PC-9 (cell line): Measurements from ENCODE around the gene TBC1D22A. TPM values are rescaled to one million over a fixed set of nuclear protein-coding genes. Genes with fewer than 3 reads are reported as not detected.

Experiments used
- BruUV-seq: library from RNA; stranded (reverse); fragments of 400-500 nt; replicated peaks from 2 replicates; lab custom pipeline; 2021; lab: Mats Ljungman, UMichigan
- CTCF ChIA-PET: fragments of 300-600 bp; sonication (Branson Sonifier 250); formaldehyde crosslinking; loops from one replicate; lab custom pipeline; 2022; ENCODE audit warnings: antibody characterized with exemption; lab: Charles Lee
- POLR2A ChIA-PET: fragments of 300-600 bp; sonication (Branson Sonifier 250); formaldehyde crosslinking; loops from one replicate; lab custom pipeline; 2022; ENCODE audit warnings: antibody characterized with exemption; ENCODE audit not compliant: unreplicated experiment; lab: Charles Lee
- DNase-seq, 2 experiments: peaks; one replicate each; pipeline versions ENCODE4 v3.0.0 to v3.0.0-alpha.2; 2015 to 2022; ENCODE audit warnings: mixed read lengths in 1 of 2
- H2AFZ ChIP-seq: fragments of 200-600 bp; sonication (generic); 2 replicates; pipeline ENCODE4 v1.8.1; 2017; ENCODE audit warnings: antibody characterized with exemption
- H3F3A ChIP-seq: fragments of 200-600 bp; sonication (generic); 2 replicates; pipeline ENCODE4 v1.8.1; 2017; ENCODE audit warnings: antibody characterized with exemption, mild to moderate bottlenecking, low read depth; ENCODE audit not compliant: insufficient read depth
- H3K27ac ChIP-seq: fragments of 200-600 bp; sonication (generic); 2 replicates; pipeline ENCODE4 v1.6.1; 2016; ENCODE audit warnings: mixed run types
- H3K27me3 ChIP-seq: fragments of 200-600 bp; sonication (generic); 2 replicates; pipeline ENCODE4 v1.6.1; 2016; ENCODE audit warnings: low read depth, mixed run types; ENCODE audit not compliant: insufficient read depth
- H3K36me3 ChIP-seq: fragments of 200-600 bp; sonication (generic); 2 replicates; pipeline ENCODE4 v1.6.1; 2016; ENCODE audit warnings: low read depth, mixed run types
- H3K4me1 ChIP-seq: fragments of 200-600 bp; sonication (generic); replicated peaks from 2 replicates; pipeline ENCODE4 v1.6.1; 2016; ENCODE audit warnings: mixed run types; ENCODE audit not compliant: insufficient read depth
- H3K4me2 ChIP-seq: fragments of 200-600 bp; sonication (generic); 2 replicates; pipeline ENCODE4 v1.6.1; 2017; ENCODE audit warnings: mixed run types
- H3K4me3 ChIP-seq: fragments of 200-600 bp; sonication (generic); 2 replicates; pipeline ENCODE4 v1.6.1; 2016; ENCODE audit warnings: mixed run types
- H3K79me2 ChIP-seq: fragments of 200-600 bp; sonication (generic); 2 replicates; pipeline ENCODE4 v1.6.1; 2017; ENCODE audit warnings: low read depth, mixed run types
- H3K9me2 ChIP-seq: fragments of 200-600 bp; sonication (generic); 2 replicates; pipeline ENCODE4 v1.8.1; 2017; ENCODE audit warnings: mild to moderate bottlenecking; ENCODE audit not compliant: insufficient read depth
- H3K9me3 ChIP-seq: fragments of 200-600 bp; sonication (generic); 2 replicates; pipeline ENCODE4 v1.8.1; 2016; ENCODE audit warnings: low read depth; ENCODE audit not compliant: insufficient read depth
- H4K20me1 ChIP-seq: fragments of 200-600 bp; sonication (generic); 2 replicates; pipeline ENCODE4 v1.8.1; 2017; ENCODE audit not compliant: insufficient read depth
- EZH2 ChIP-seq: fragments of 200-600 bp; sonication (generic); IDR thresholded peaks from 2 replicates; pipeline ENCODE4 v1.8.0; 2017; ENCODE audit warnings: antibody characterized with exemption, low read depth
- intact Hi-C: fragments of 100-400 bp; cut with micrococcal nuclease; formaldehyde crosslinking; loops from one replicate; pipeline ENCODE4 v1.10.0; 2022; ENCODE audit not compliant: unreplicated experiment
- total RNA-seq: library from RNA; stranded (reverse); gene quantifications from 2 replicates; pipeline ENCODE4 v1.2.3, GENCODE V29; 2021
- TF ChIP-seq, protein P1 (sequence below): fragments of 200-600 bp; sonication (generic); conservative IDR thresholded peaks from 2 replicates; pipeline ENCODE4 v1.6.1; 2017; ENCODE audit warnings: mixed run types, antibody characterized with exemption, mild to moderate bottlenecking, moderate library complexity

The TBC1D22A gene
- total RNA-seq, 1 experiment from 2014 or later, result 40.3 TPM

DNA sequence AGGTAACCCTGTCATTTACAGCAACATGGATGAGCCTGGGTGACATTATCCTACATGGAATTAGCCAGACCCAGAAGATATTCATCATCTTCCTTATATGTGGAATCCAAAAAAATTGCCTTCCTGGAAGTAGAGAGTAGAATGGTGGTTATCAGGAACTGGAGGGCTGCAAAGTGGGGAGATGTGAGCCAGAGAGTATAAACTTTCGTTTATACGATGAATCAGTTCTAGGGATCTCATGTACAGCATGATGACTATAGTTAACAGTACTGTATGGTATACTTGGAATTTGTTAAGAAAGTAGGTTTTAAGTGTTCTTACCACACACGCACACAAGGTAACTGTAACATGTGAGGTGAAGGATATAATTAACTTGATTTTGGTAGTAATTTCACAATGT is 79.1 kb downstream of the TBC1D22A start:
- Histone ChIP-seq H3K79me2 (no peaks in the 10 kb centered on the region; the same call in 1 of the 2 replicates), H3K9me2 (no peaks in the 10 kb centered on the region), H3K4me3 (no peak overlapping the region), H3K27ac (no peak overlapping the region), H3F3A (no peaks in the 10 kb centered on the region), H3K36me3 (no peaks in the 10 kb centered on the region), H2AFZ (no peak overlapping the region), H3K27me3 (no peaks in the 10 kb centered on the region), H3K4me2 (no peak overlapping the region), H4K20me1 (peaks cover 25% of the 10 kb centered on the region), H3K9me3 (no peaks in the 10 kb centered on the region), H3K4me1 (no peaks in the 10 kb centered on the region)
- BruUV-seq, result no TSS peak
- ChIA-PET CTCF (no interaction called here), POLR2A (no interaction called here)
- intact Hi-C loops, result no loop called here
- TF ChIP-seq, protein P1, sequence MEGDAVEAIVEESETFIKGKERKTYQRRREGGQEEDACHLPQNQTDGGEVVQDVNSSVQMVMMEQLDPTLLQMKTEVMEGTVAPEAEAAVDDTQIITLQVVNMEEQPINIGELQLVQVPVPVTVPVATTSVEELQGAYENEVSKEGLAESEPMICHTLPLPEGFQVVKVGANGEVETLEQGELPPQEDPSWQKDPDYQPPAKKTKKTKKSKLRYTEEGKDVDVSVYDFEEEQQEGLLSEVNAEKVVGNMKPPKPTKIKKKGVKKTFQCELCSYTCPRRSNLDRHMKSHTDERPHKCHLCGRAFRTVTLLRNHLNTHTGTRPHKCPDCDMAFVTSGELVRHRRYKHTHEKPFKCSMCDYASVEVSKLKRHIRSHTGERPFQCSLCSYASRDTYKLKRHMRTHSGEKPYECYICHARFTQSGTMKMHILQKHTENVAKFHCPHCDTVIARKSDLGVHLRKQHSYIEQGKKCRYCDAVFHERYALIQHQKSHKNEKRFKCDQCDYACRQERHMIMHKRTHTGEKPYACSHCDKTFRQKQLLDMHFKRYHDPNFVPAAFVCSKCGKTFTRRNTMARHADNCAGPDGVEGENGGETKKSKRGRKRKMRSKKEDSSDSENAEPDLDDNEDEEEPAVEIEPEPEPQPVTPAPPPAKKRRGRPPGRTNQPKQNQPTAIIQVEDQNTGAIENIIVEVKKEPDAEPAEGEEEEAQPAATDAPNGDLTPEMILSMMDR, result no peak
- TF ChIP-seq EZH2, result no peak
- no peak for DNase-seq

DNA sequence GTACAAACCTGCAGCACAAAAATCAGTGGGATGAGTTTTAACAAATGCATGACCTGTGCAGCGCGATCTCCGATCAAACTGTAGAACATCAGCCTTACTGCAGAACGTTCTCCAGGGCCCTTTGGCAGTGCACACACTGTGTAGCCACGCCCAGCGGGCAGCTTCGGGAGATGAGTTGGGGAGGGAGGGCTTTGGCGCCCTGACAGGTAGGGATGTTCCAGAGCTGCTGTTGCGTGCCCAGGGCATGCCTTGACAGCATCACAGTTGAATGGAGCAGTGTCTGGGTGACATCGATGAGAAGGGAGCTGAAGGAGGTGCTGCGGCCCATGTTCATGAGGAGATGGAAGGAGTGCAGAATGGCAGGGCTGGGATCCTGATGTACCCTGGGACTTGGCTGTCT is 80.2 kb downstream of the TBC1D22A start:
- POLR2A ChIA-PET, result no interaction called here
- intact Hi-C loops, result no loop called here
- no peak for DNase-seq
- H3K27me3 ChIP-seq, result no peaks in the 10 kb centered on the region
- no peaks in the 10 kb centered on the region for H3F3A ChIP-seq
- H3K4me1 ChIP-seq, result no peaks in the 10 kb centered on the region
- H2AFZ ChIP-seq, result no peak overlapping the region
- no peak overlapping the region for H3K4me2 ChIP-seq
- no peaks in the 10 kb centered on the region for H3K9me2 ChIP-seq
- CTCF ChIA-PET, result no interaction called here
- H3K79me2 ChIP-seq, result no peaks in the 10 kb centered on the region; the same call in 1 of the 2 replicates
- peaks cover 25% of the 10 kb centered on the region for H4K20me1 ChIP-seq
- H3K9me3 ChIP-seq, result no peaks in the 10 kb centered on the region
- no peak overlapping the region for H3K4me3 ChIP-seq
- TF ChIP-seq, protein P1, result no peak
- no peak for TF ChIP-seq EZH2
- no peaks in the 10 kb centered on the region for H3K36me3 ChIP-seq
- BruUV-seq, result no TSS peak
- H3K27ac ChIP-seq, result no peak overlapping the region

DNA sequence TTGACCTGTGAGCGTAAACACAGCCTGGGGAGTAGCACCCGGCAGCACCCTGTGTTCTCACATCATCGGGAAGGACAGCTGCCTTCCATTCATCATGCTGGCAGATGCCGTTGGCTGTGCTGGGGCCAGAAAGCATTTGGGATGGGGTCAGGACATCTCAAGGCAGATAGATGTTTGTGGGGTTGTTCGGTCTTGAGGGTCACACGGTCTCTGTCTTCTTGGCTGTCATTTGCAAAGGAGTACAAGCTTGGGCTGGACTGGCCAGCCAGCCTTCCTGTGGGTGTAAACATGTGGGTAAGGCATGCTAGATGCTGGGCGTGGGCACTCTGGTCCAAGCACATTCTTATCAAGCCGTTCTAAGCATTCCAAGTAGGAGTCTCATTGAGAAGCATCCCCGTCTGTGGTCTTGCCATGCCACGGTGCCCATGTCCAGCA is 81.4 kb downstream of the TBC1D22A start:
- intact Hi-C loops, result no loop called here
- POLR2A ChIA-PET, result no interaction called here
- Histone ChIP-seq H3K9me3 (no peaks in the 10 kb centered on the region), H3K36me3 (no peaks in the 10 kb centered on the region), H3K4me2 (no peak overlapping the region), H2AFZ (no peak overlapping the region), H3K4me3 (no peak overlapping the region), H3K27me3 (no peaks in the 10 kb centered on the region), H3F3A (no peaks in the 10 kb centered on the region), H3K27ac (no peak overlapping the region), H3K79me2 (peaks cover 2% of the 10 kb centered on the region; the same call in 1 of the 2 replicates), H3K4me1 (no peaks in the 10 kb centered on the region), H4K20me1 (peaks cover 38% of the 10 kb centered on the region), H3K9me2 (no peaks in the 10 kb centered on the region)
- CTCF ChIA-PET, result no interaction called here
- no peak for DNase-seq
- BruUV-seq, result no TSS peak
- TF ChIP-seq EZH2, result no peak
- TF ChIP-seq, protein P1, result no peak
